GM12874 (cell line): ENCODE results near the gene PNMA8A.

Experiments used
- CTCF ChIP-seq: IDR thresholded peaks from 2 replicates; pipeline ENCODE4 v1.5.1; 2011; ENCODE audit warnings: low read depth, mild to moderate bottlenecking, control low read depth, low read length, moderate library complexity; ENCODE audit not compliant: insufficient read depth

PNMA8A gene

GRCh38 chr19:46460981-46461380 lies 10.4 kb downstream of the PNMA8A start:
- TF ChIP-seq CTCF: no peak

- TF ChIP-seq CTCF: no peak
These were observed 11.3 kb downstream of the PNMA8A start for GRCh38 chr19:46460055-46460454.

- TF ChIP-seq CTCF: no peak
These were observed 14.4 kb downstream of the PNMA8A start for GRCh38 chr19:46456930-46457329.

- no peak for TF ChIP-seq CTCF
These were observed 17.1 kb downstream of the PNMA8A start for GRCh38 chr19:46454244-46454643.

DNA sequence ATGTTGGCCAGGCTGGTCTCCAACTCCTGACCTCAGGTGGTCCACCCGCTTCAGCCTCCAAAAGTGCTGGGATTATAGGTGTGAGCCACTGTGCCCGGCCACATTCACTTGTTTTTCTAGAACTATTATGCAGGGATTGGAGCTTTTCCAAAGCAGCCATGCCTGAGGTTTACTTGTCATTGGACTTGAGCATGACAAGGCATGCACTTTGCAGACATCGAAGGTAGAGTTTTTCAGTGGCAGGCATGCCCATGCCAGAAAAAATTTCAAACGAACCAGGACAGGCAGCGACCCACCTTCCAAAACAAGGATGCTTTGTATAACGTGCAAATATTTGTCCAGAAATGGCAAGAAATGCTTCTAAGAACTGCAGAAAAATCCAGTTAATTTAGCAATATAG lies 17.7 kb downstream of the PNMA8A start:
- no peak for TF ChIP-seq CTCF

DNA sequence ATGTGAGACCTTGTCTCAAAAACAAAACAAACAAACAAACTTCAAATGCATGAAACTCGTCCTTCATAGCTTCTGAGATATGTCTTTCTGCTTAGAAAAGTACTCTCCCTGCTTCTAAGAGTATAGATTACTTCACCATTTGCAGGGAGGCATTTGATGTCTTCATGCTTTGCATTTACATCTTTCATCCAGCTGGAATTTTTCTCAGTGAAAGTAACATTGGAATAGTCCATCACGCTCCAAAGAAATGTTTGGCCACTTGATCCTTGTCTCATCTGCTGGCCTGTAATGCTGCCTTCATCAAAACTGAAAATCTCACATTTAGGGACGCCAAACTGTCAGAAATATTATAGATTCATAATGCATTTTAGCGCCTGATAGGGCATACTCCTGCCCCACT lies 19.2 kb downstream of the PNMA8A start:
- TF ChIP-seq CTCF: no peak

DNA sequence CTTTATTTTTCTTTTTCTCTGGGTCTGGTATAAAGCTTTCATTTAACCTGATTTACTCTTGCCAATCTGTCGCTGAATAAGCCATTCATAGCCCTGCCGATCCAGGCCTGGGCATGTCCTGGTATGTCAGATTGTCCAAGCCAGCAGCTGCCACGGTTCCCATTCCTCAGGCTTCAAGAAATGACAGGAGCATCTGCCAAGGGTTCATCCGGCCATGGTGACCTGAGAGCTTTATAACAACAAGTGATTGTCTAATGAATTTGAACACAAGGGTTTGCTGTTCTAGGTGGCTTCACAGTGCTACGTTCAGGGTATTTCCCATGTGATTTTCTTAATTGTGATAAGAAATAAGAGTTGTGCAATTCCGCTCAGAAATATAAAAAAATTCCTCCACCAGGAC lies 20.0 kb downstream of the PNMA8A start:
- TF ChIP-seq CTCF: no peak

GRCh38 chr19:46450737-46451136 lies 20.6 kb downstream of the PNMA8A start:
- no peak for TF ChIP-seq CTCF
